Right forelimb (tissue), 1 donor: ENCODE data around the gene NACA2.

ENCODE experiments used
- DNase-seq: peaks from one replicate; pipeline ENCODE4 v3.0.0-alpha.2; 2018

NACA2 gene

GRCh38 chr17:61543786-61544415 is 47.1 kb downstream of the NACA2 start:
- no peak for DNase-seq

GRCh38 chr17:61542027-61542426 is 49.0 kb downstream of the NACA2 start:
- DNase-seq: no peak

- DNase-seq: no peak
Observed at GRCh38 chr17:61540874-61541273, 50.1 kb downstream of the NACA2 start.
